Measurements from ENCODE around the gene SOX1. TPM values are rescaled to one million over a fixed set of nuclear protein-coding genes. Genes with fewer than 3 reads are reported as not detected.

The SOX1 gene
- not detected for total RNA-seq

GRCh38 chr13:112067116-112067741 lies at the start of gene SOX1:
SOX1 (plus strand) TSS chr13:112067149; CDS start chr13:112067659, 510 bp downstream.
- H3K4me3 ChIP-seq (ENCODE audit: low read length in 3 of 3) = peak within 1 kb of the TSS; percentile 14 to 41 (median 20)
- H3K9me3 ChIP-seq (ENCODE audit: control insufficient read depth in 3 of 3, low read length in 3 of 3) = no peaks in the 10 kb centered on the region
- no peaks in the 10 kb centered on the region for H3K36me3 ChIP-seq (ENCODE audit: control insufficient read depth in 3 of 3, insufficient read depth in 3 of 3, low read length in 3 of 3)
- no peak within 1 kb of the TSS for H3K9ac ChIP-seq (ENCODE audit: low read depth in 1 of 3, low read length in 3 of 3)
- peaks cover 2 to 8% (median 3%) of the 10 kb centered on the region in 3 donors for H3K4me1 ChIP-seq (ENCODE audit: control insufficient read depth in 3 of 3, insufficient read depth in 3 of 3, low read length in 3 of 3)
- peaks cover 67 to 76% (median 70%) of the 10 kb centered on the region in 3 donors for H3K27me3 ChIP-seq (ENCODE audit: control insufficient read depth in 3 of 3, insufficient read depth in 3 of 3, low read length in 3 of 3)
- no peak within 1 kb of the TSS for H3K27ac ChIP-seq (ENCODE audit: low read depth, low read length)

GRCh38 chr13:112024577-112024976 lies 42.4 kb upstream of the SOX1 start:
- Histone ChIP-seq H3K36me3 (ENCODE audit: control insufficient read depth in 3 of 3, insufficient read depth in 3 of 3, low read length in 3 of 3) (no peaks in the 10 kb centered on the region), H3K9me3 (ENCODE audit: control insufficient read depth in 3 of 3, low read length in 3 of 3) (peaks cover 3 to 5% (median 4%) of the 10 kb centered on the region in 3 donors), H3K4me1 (ENCODE audit: control insufficient read depth in 3 of 3, insufficient read depth in 3 of 3, low read length in 3 of 3) (no peaks in the 10 kb centered on the region), H3K27ac (ENCODE audit: low read depth, low read length) (no peak overlapping the region), H3K4me3 (ENCODE audit: low read length in 3 of 3) (no peak overlapping the region), H3K9ac (ENCODE audit: low read depth in 1 of 3, low read length in 3 of 3) (no peak overlapping the region), H3K27me3 (ENCODE audit: control insufficient read depth in 3 of 3, insufficient read depth in 3 of 3, low read length in 3 of 3) (peaks cover 3 to 31% (median 24%) of the 10 kb centered on the region in 3 donors)

GRCh38 chr13:112027250-112027649 lies 39.7 kb upstream of the SOX1 start:
- Histone ChIP-seq H3K9ac (ENCODE audit: low read depth in 1 of 3, low read length in 3 of 3) (no peak overlapping the region), H3K27me3 (ENCODE audit: control insufficient read depth in 3 of 3, insufficient read depth in 3 of 3, low read length in 3 of 3) (peaks cover 3 to 30% (median 24%) of the 10 kb centered on the region in 3 donors)

GRCh38 chr13:112028481-112028880 lies 38.5 kb upstream of the SOX1 start:
- H3K27ac ChIP-seq (ENCODE audit: low read depth, low read length) = no peak overlapping the region
- peaks cover 3 to 34% (median 27%) of the 10 kb centered on the region in 3 donors for H3K27me3 ChIP-seq (ENCODE audit: control insufficient read depth in 3 of 3, insufficient read depth in 3 of 3, low read length in 3 of 3)
- H3K4me1 ChIP-seq (ENCODE audit: control insufficient read depth in 3 of 3, insufficient read depth in 3 of 3, low read length in 3 of 3) = no peaks in the 10 kb centered on the region
- no peaks in the 10 kb centered on the region for H3K36me3 ChIP-seq (ENCODE audit: control insufficient read depth in 3 of 3, insufficient read depth in 3 of 3, low read length in 3 of 3)
- peaks cover 0 to 5% (median 0%) of the 10 kb centered on the region in 3 donors for H3K9me3 ChIP-seq (ENCODE audit: control insufficient read depth in 3 of 3, low read length in 3 of 3)
- no peak overlapping the region for H3K4me3 ChIP-seq (ENCODE audit: low read length in 3 of 3)
- H3K9ac ChIP-seq (ENCODE audit: low read depth in 1 of 3, low read length in 3 of 3) = no peak overlapping the region

More at GRCh38 chr13:112027250-112027649, 39.7 kb upstream of the SOX1 start:
- Histone ChIP-seq H3K9me3 (ENCODE audit: control insufficient read depth in 3 of 3, low read length in 3 of 3) (peaks cover 0 to 5% (median 0%) of the 10 kb centered on the region in 3 donors), H3K4me1 (ENCODE audit: control insufficient read depth in 3 of 3, insufficient read depth in 3 of 3, low read length in 3 of 3) (no peaks in the 10 kb centered on the region), H3K4me3 (ENCODE audit: low read length in 3 of 3) (no peak overlapping the region), H3K36me3 (ENCODE audit: control insufficient read depth in 3 of 3, insufficient read depth in 3 of 3, low read length in 3 of 3) (no peaks in the 10 kb centered on the region), H3K27ac (ENCODE audit: low read depth, low read length) (no peak overlapping the region)

GRCh38 chr13:112029143-112029542 lies 37.8 kb upstream of the SOX1 start:
- Histone ChIP-seq H3K9me3 (ENCODE audit: control insufficient read depth in 3 of 3, low read length in 3 of 3) (peaks cover 0 to 8% (median 0%) of the 10 kb centered on the region in 3 donors), H3K36me3 (ENCODE audit: control insufficient read depth in 3 of 3, insufficient read depth in 3 of 3, low read length in 3 of 3) (no peaks in the 10 kb centered on the region), H3K27me3 (ENCODE audit: control insufficient read depth in 3 of 3, insufficient read depth in 3 of 3, low read length in 3 of 3) (peaks cover 3 to 35% (median 27%) of the 10 kb centered on the region in 3 donors), H3K9ac (ENCODE audit: low read depth in 1 of 3, low read length in 3 of 3) (no peak overlapping the region), H3K4me1 (ENCODE audit: control insufficient read depth in 3 of 3, insufficient read depth in 3 of 3, low read length in 3 of 3) (no peaks in the 10 kb centered on the region), H3K4me3 (ENCODE audit: low read length in 3 of 3) (no peak overlapping the region), H3K27ac (ENCODE audit: low read depth, low read length) (no peak overlapping the region)

GRCh38 chr13:112032186-112032993 lies 34.6 kb upstream of the SOX1 start:
- Histone ChIP-seq H3K4me3 (ENCODE audit: low read length in 3 of 3) (no peak overlapping the region), H3K27me3 (ENCODE audit: control insufficient read depth in 3 of 3, insufficient read depth in 3 of 3, low read length in 3 of 3) (peaks cover 3 to 18% (median 14%) of the 10 kb centered on the region in 3 donors), H3K27ac (ENCODE audit: low read depth, low read length) (no peak overlapping the region), H3K36me3 (ENCODE audit: control insufficient read depth in 3 of 3, insufficient read depth in 3 of 3, low read length in 3 of 3) (no peaks in the 10 kb centered on the region), H3K9me3 (ENCODE audit: control insufficient read depth in 3 of 3, low read length in 3 of 3) (peaks cover 0 to 8% (median 0%) of the 10 kb centered on the region in 3 donors), H3K4me1 (ENCODE audit: control insufficient read depth in 3 of 3, insufficient read depth in 3 of 3, low read length in 3 of 3) (no peaks in the 10 kb centered on the region), H3K9ac (ENCODE audit: low read depth in 1 of 3, low read length in 3 of 3) (no peak overlapping the region)

GRCh38 chr13:112034231-112034630 lies 32.7 kb upstream of the SOX1 start:
- peaks cover 3 to 12% (median 10%) of the 10 kb centered on the region in 3 donors for H3K27me3 ChIP-seq (ENCODE audit: control insufficient read depth in 3 of 3, insufficient read depth in 3 of 3, low read length in 3 of 3)
- H3K4me1 ChIP-seq (ENCODE audit: control insufficient read depth in 3 of 3, insufficient read depth in 3 of 3, low read length in 3 of 3) = no peaks in the 10 kb centered on the region
- H3K4me3 ChIP-seq (ENCODE audit: low read length in 3 of 3) = no peak overlapping the region
- no peak overlapping the region for H3K27ac ChIP-seq (ENCODE audit: low read depth, low read length)
- H3K9me3 ChIP-seq (ENCODE audit: control insufficient read depth in 3 of 3, low read length in 3 of 3) = peaks cover 0 to 3% (median 0%) of the 10 kb centered on the region in 3 donors
- no peaks in the 10 kb centered on the region for H3K36me3 ChIP-seq (ENCODE audit: control insufficient read depth in 3 of 3, insufficient read depth in 3 of 3, low read length in 3 of 3)
- no peak overlapping the region for H3K9ac ChIP-seq (ENCODE audit: low read depth in 1 of 3, low read length in 3 of 3)

- H3K4me3 ChIP-seq (ENCODE audit: low read length in 3 of 3) = no peak overlapping the region
- H3K36me3 ChIP-seq (ENCODE audit: control insufficient read depth in 3 of 3, insufficient read depth in 3 of 3, low read length in 3 of 3) = no peaks in the 10 kb centered on the region
- H3K9ac ChIP-seq (ENCODE audit: low read depth in 1 of 3, low read length in 3 of 3) = no peak overlapping the region
- H3K27me3 ChIP-seq (ENCODE audit: control insufficient read depth in 3 of 3, insufficient read depth in 3 of 3, low read length in 3 of 3) = peaks cover 6 to 16% (median 12%) of the 10 kb centered on the region in 3 donors
- no peak overlapping the region for H3K27ac ChIP-seq (ENCODE audit: low read depth, low read length)
- H3K4me1 ChIP-seq (ENCODE audit: control insufficient read depth in 3 of 3, insufficient read depth in 3 of 3, low read length in 3 of 3) = no peaks in the 10 kb centered on the region
- H3K9me3 ChIP-seq (ENCODE audit: control insufficient read depth in 3 of 3, low read length in 3 of 3) = peaks cover 0 to 3% (median 0%) of the 10 kb centered on the region in 3 donors
Observed at GRCh38 chr13:112034846-112035245, 32.1 kb upstream of the SOX1 start.

- peaks cover 13 to 25% (median 17%) of the 10 kb centered on the region in 3 donors for H3K27me3 ChIP-seq (ENCODE audit: control insufficient read depth in 3 of 3, insufficient read depth in 3 of 3, low read length in 3 of 3)
- H3K9me3 ChIP-seq (ENCODE audit: control insufficient read depth in 3 of 3, low read length in 3 of 3) = peaks cover 4 to 9% (median 4%) of the 10 kb centered on the region in 3 donors
- no peak overlapping the region for H3K4me3 ChIP-seq (ENCODE audit: low read length in 3 of 3)
- no peak overlapping the region for H3K9ac ChIP-seq (ENCODE audit: low read depth in 1 of 3, low read length in 3 of 3)
- no peaks in the 10 kb centered on the region for H3K36me3 ChIP-seq (ENCODE audit: control insufficient read depth in 3 of 3, insufficient read depth in 3 of 3, low read length in 3 of 3)
- H3K4me1 ChIP-seq (ENCODE audit: control insufficient read depth in 3 of 3, insufficient read depth in 3 of 3, low read length in 3 of 3) = no peaks in the 10 kb centered on the region
- no peak overlapping the region for H3K27ac ChIP-seq (ENCODE audit: low read depth, low read length)
Observed at GRCh38 chr13:112042496-112042895, 24.5 kb upstream of the SOX1 start.

- Histone ChIP-seq H3K9ac (ENCODE audit: low read depth in 1 of 3, low read length in 3 of 3) (no peak overlapping the region), H3K9me3 (ENCODE audit: control insufficient read depth in 3 of 3, low read length in 3 of 3) (peaks cover 0 to 3% (median 2%) of the 10 kb centered on the region in 3 donors), H3K27ac (ENCODE audit: low read depth, low read length) (no peak overlapping the region), H3K36me3 (ENCODE audit: control insufficient read depth in 3 of 3, insufficient read depth in 3 of 3, low read length in 3 of 3) (no peaks in the 10 kb centered on the region), H3K4me3 (ENCODE audit: low read length in 3 of 3) (no peak overlapping the region), H3K4me1 (ENCODE audit: control insufficient read depth in 3 of 3, insufficient read depth in 3 of 3, low read length in 3 of 3) (peaks cover 0 to 19% (median 13%) of the 10 kb centered on the region in 3 donors), H3K27me3 (ENCODE audit: control insufficient read depth in 3 of 3, insufficient read depth in 3 of 3, low read length in 3 of 3) (peaks cover 72 to 80% (median 73%) of the 10 kb centered on the region in 3 donors)
Observed at GRCh38 chr13:112052213-112052612, 14.7 kb upstream of the SOX1 start.
